GM12878 (cell line): ENCODE results near the gene MLEC. TPM values are rescaled to one million over a fixed set of nuclear protein-coding genes. Genes with fewer than 3 reads are reported as not detected.

ENCODE experiments used
- BACH1 ChIP-seq: fragments of 450-650 bp; IDR thresholded peaks from 2 replicates; pipeline ENCODE4 v1.6.1; 2017; ENCODE audit warnings: mild to moderate bottlenecking, borderline replicate concordance
- BHLHE40 ChIP-seq, 2 experiments: fragments of 450-650 bp in 1 of 2; IDR thresholded peaks; 2 replicates each; pipeline ENCODE4 v1.6.1; 2011 to 2017; ENCODE audit warnings: low read depth in 2 of 2, borderline replicate concordance in 1 of 2, improper control_type of control experiment in 1 of 2, low read length in 1 of 2, mild to moderate bottlenecking in 1 of 2
- BMI1 ChIP-seq: fragments of 450-650 bp; IDR thresholded peaks from 2 replicates; pipeline ENCODE4 v1.6.1; 2016; ENCODE audit warnings: mild to moderate bottlenecking, moderate library complexity, borderline replicate concordance
- CREM ChIP-seq: IDR thresholded peaks from 2 replicates; pipeline ENCODE4 v1.6.1; 2014; ENCODE audit warnings: antibody characterized with exemption, low read depth
- FOXK2 ChIP-seq: fragments of 450-650 bp; IDR thresholded peaks from 2 replicates; pipeline ENCODE4 v1.6.1; 2017; ENCODE audit warnings: mild to moderate bottlenecking, moderate library complexity
- IKZF1 ChIP-seq: fragments of 450-650 bp; conservative IDR thresholded peaks from 2 replicates; pipeline ENCODE4 v1.6.1; 2017; ENCODE audit warnings: antibody characterized with exemption, mild to moderate bottlenecking
- LARP7 ChIP-seq: fragments of 450-650 bp; IDR thresholded peaks from 2 replicates; pipeline ENCODE4 v1.6.1; 2017; ENCODE audit warnings: mild to moderate bottlenecking
- MEF2B ChIP-seq: fragments of 450-650 bp; IDR thresholded peaks from 2 replicates; pipeline ENCODE4 v1.6.1; 2018; ENCODE audit warnings: mild to moderate bottlenecking, moderate library complexity; ENCODE audit not compliant: partially characterized antibody, poor library complexity, severe bottlenecking
- MTA2 ChIP-seq: fragments of 450-650 bp; IDR thresholded peaks from 2 replicates; pipeline ENCODE4 v1.6.1; 2016; ENCODE audit warnings: low read depth, mild to moderate bottlenecking, moderate library complexity
- MTA3 ChIP-seq: IDR thresholded peaks from 2 replicates; pipeline ENCODE4 v1.6.1; 2012; ENCODE audit warnings: low read length, inconsistent platforms, borderline replicate concordance
- PAX8 ChIP-seq: fragments of 450-650 bp; IDR thresholded peaks from 2 replicates; pipeline ENCODE4 v1.6.1; 2017; ENCODE audit warnings: mild to moderate bottlenecking, moderate library complexity
- RAD21 ChIP-seq: IDR thresholded peaks from 2 replicates; pipeline ENCODE4 v1.6.1; 2011; ENCODE audit warnings: mild to moderate bottlenecking, low read depth, low read length, moderate library complexity; ENCODE audit not compliant: insufficient read depth
- RBBP5 ChIP-seq: fragments of 200-600 bp; sonication (generic); conservative IDR thresholded peaks from 2 replicates; pipeline ENCODE4 v1.6.1; 2016
- SMARCA5 ChIP-seq: fragments of 450-650 bp; IDR thresholded peaks from 2 replicates; pipeline ENCODE4 v1.6.1; 2017; ENCODE audit warnings: mild to moderate bottlenecking
- SP1 ChIP-seq: IDR thresholded peaks from one replicate; pipeline ENCODE4 v1.6.1; 2011; ENCODE audit warnings: low read depth, low read length
- SREBF2 ChIP-seq: IDR thresholded peaks from 2 replicates; pipeline ENCODE4 v1.6.1; 2012; ENCODE audit warnings: mild to moderate bottlenecking, low read length
- SUZ12 ChIP-seq: fragments of 200-600 bp; sonication (generic); IDR thresholded peaks from one replicate; pipeline ENCODE4 v1.6.1; 2018; ENCODE audit warnings: antibody characterized with exemption, mild to moderate bottlenecking; ENCODE audit not compliant: unreplicated experiment
- ZNF207 ChIP-seq: fragments of 450-650 bp; IDR thresholded peaks from 2 replicates; pipeline ENCODE4 v1.6.1; 2014; ENCODE audit warnings: antibody characterized with exemption, mild to moderate bottlenecking, borderline replicate concordance
- ZNF24 ChIP-seq: fragments of 450-650 bp; IDR thresholded peaks from 2 replicates; pipeline ENCODE4 v1.6.1; 2017; ENCODE audit warnings: antibody characterized with exemption, mild to moderate bottlenecking
- ZZZ3 ChIP-seq: IDR thresholded peaks from 2 replicates; pipeline ENCODE4 v1.6.1; 2011; ENCODE audit warnings: low read depth; ENCODE audit not compliant: control insufficient read depth, insufficient read length
- polyA plus RNA-seq, 11 experiments: library from polyadenylated mRNA; depleted of rRNA in 4 of 11; unstranded in 6 of 11; stranded (reverse) in 5 of 11; fragments of >200 nt; fragmentation: Nextera tagmentation in 4 of 11; fragmentation: Illumina TruSeq in 1 of 11; extraction: Ambion mirVana in 4 of 11; extraction: Trizol in 1 of 11; gene quantifications; 1 replicate in 1 of 11; 2 replicates in 10 of 11; pipeline versions ENCODE4 v1.2.1 to v1.2.3, GENCODE V29; 2011 to 2016; ENCODE audit warnings: inconsistent platforms in 2 of 11, missing spikeins in 2 of 11, low read depth in 1 of 11
- total RNA-seq, 4 experiments: library from RNA; depleted of rRNA in 3 of 4; stranded (reverse); fragments of >200 nt in 3 of 4; fragmentation: Illumina TruSeq in 1 of 4; extraction: Trizol in 1 of 4; gene quantifications; 2 replicates each; pipeline versions ENCODE4 v1.2.1 to v1.2.3, GENCODE V29; 2013 to 2021
- TF ChIP-seq, protein P1 (sequence below): fragments of 450-650 bp; IDR thresholded peaks from 2 replicates; pipeline ENCODE4 v1.6.1; 2016; ENCODE audit warnings: mild to moderate bottlenecking
- TF ChIP-seq, protein P2 (sequence below): IDR thresholded peaks from 2 replicates; pipeline ENCODE4 v1.6.1; 2011; ENCODE audit warnings: borderline replicate concordance, low read depth, mild to moderate bottlenecking, moderate library complexity, low read length; ENCODE audit not compliant: insufficient read depth, poor library complexity, severe bottlenecking
- TF ChIP-seq, protein P3 (sequence below): fragments of 450-650 bp; formaldehyde crosslinking; IDR thresholded peaks from 2 replicates; pipeline ENCODE4 v1.5.0; 2022; ENCODE audit warnings: mild to moderate bottlenecking, missing genetic modification characterization
- TF ChIP-seq, protein P4 (sequence below): fragments of 150-350 bp; IDR thresholded peaks from 2 replicates; pipeline ENCODE4 v1.6.1; 2014; ENCODE audit warnings: mild to moderate bottlenecking, low read depth, low read length

Gene MLEC
- total and polyA plus RNA-seq, 10 of the 15 experiments (the other 5 are each of a cell fraction or from before 2014, with no cell fraction given): 26.7 to 172 (median 103) TPM

DNA sequence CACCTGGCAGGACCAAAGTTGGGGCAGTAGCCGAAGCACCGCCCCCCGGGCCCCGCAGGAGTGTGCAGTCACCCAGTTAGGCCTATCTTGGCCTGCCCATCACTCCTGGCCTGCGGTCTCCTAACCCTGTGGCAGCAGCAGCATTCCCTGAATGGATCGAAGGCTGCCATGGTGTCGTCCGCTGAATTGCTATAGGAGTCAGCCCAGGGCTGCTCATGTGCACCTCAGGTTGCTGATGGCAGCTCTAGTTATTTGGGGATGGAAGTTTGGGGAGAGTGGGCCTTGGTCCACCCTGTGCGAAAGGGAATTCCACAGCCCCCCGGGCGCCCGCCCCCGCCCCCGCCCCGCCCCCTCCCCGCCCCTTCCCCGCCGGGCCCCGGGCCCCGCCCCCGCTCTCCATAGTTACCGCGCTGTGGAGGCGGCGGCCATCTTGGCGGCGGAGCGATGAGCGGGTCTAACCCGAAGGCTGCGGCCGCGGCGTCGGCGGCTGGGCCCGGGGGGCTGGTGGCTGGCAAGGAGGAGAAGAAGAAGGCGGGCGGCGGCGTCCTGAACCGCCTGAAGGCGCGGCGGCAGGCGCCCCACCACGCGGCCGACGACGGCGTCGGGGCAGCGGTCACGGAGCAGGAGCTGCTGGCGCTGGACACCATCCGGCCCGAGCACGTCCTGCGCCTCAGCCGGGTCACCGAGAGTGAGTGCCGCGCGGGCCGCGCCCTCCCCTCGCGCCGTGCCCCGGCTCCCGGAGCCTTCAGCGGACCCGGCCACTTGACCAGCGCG lies 23.3 kb downstream of the MLEC start, which contains the start of gene UNC119B (continued):
- no peak for TF ChIP-seq RAD21
- no peak for TF ChIP-seq ZNF24
- no peak for TF ChIP-seq SREBF2
- no peak for TF ChIP-seq ZZZ3
- no peak for TF ChIP-seq ZNF207
- TF ChIP-seq, protein P1, sequence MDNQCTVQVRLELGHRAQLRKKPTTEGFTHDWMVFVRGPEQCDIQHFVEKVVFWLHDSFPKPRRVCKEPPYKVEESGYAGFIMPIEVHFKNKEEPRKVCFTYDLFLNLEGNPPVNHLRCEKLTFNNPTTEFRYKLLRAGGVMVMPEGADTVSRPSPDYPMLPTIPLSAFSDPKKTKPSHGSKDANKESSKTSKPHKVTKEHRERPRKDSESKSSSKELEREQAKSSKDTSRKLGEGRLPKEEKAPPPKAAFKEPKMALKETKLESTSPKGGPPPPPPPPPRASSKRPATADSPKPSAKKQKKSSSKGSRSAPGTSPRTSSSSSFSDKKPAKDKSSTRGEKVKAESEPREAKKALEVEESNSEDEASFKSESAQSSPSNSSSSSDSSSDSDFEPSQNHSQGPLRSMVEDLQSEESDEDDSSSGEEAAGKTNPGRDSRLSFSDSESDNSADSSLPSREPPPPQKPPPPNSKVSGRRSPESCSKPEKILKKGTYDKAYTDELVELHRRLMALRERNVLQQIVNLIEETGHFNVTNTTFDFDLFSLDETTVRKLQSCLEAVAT: no peak
- TF ChIP-seq SMARCA5: peak; percentile 75; the same call in 1 of the 2 replicates
- no peak for TF ChIP-seq PAX8
- TF ChIP-seq, protein P2, sequence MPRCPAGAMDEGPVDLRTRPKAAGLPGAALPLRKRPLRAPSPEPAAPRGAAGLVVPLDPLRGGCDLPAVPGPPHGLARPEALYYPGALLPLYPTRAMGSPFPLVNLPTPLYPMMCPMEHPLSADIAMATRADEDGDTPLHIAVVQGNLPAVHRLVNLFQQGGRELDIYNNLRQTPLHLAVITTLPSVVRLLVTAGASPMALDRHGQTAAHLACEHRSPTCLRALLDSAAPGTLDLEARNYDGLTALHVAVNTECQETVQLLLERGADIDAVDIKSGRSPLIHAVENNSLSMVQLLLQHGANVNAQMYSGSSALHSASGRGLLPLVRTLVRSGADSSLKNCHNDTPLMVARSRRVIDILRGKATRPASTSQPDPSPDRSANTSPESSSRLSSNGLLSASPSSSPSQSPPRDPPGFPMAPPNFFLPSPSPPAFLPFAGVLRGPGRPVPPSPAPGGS: no peak
- peak; percentile 38 for TF ChIP-seq SP1
- no peak for TF ChIP-seq BMI1
- TF ChIP-seq, protein P3, sequence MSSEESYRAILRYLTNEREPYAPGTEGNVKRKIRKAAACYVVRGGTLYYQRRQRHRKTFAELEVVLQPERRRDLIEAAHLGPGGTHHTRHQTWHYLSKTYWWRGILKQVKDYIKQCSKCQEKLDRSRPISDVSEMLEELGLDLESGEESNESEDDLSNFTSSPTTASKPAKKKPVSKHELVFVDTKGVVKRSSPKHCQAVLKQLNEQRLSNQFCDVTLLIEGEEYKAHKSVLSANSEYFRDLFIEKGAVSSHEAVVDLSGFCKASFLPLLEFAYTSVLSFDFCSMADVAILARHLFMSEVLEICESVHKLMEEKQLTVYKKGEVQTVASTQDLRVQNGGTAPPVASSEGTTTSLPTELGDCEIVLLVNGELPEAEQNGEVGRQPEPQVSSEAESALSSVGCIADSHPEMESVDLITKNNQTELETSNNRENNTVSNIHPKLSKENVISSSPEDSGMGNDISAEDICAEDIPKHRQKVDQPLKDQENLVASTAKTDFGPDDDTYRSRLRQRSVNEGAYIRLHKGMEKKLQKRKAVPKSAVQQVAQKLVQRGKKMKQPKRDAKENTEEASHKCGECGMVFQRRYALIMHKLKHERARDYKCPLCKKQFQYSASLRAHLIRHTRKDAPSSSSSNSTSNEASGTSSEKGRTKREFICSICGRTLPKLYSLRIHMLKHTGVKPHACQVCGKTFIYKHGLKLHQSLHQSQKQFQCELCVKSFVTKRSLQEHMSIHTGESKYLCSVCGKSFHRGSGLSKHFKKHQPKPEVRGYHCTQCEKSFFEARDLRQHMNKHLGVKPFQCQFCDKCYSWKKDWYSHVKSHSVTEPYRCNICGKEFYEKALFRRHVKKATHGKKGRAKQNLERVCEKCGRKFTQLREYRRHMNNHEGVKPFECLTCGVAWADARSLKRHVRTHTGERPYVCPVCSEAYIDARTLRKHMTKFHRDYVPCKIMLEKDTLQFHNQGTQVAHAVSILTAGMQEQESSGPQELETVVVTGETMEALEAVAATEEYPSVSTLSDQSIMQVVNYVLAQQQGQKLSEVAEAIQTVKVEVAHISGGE (CRISPR knock-in tag): no peak
- TF ChIP-seq MEF2B: no peak
- TF ChIP-seq MTA3: no peak
- peak; percentile 91 for TF ChIP-seq LARP7
- TF ChIP-seq SUZ12: no peak
- TF ChIP-seq IKZF1: peak; percentile 85
- peak; percentile 72 for TF ChIP-seq BACH1
- TF ChIP-seq RBBP5: no peak
- TF ChIP-seq MTA2: no peak
- peak in 1 of 2 experiments; percentile 19; a peak in 1 of 4 replicates for TF ChIP-seq BHLHE40 (IDR thresholded peaks at IDR 0.05; ENCODE audit: borderline replicate concordance in 1 of 2, low read depth in 2 of 2, low read length in 1 of 2)
- no peak for TF ChIP-seq CREM
- TF ChIP-seq FOXK2: no peak
- TF ChIP-seq, protein P4, sequence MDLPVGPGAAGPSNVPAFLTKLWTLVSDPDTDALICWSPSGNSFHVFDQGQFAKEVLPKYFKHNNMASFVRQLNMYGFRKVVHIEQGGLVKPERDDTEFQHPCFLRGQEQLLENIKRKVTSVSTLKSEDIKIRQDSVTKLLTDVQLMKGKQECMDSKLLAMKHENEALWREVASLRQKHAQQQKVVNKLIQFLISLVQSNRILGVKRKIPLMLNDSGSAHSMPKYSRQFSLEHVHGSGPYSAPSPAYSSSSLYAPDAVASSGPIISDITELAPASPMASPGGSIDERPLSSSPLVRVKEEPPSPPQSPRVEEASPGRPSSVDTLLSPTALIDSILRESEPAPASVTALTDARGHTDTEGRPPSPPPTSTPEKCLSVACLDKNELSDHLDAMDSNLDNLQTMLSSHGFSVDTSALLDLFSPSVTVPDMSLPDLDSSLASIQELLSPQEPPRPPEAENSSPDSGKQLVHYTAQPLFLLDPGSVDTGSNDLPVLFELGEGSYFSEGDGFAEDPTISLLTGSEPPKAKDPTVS: no peak
